Measurements from ENCODE around the gene PIP4K2A. TPM values are rescaled to one million over a fixed set of nuclear protein-coding genes. Genes with fewer than 3 reads are reported as not detected.

PIP4K2A gene
- total and polyA plus RNA-seq, 2 of the 8 experiments (the other 6 are each of a cell fraction or from before 2014, with no cell fraction given), result 19.0 to 60.9 TPM

DNA sequence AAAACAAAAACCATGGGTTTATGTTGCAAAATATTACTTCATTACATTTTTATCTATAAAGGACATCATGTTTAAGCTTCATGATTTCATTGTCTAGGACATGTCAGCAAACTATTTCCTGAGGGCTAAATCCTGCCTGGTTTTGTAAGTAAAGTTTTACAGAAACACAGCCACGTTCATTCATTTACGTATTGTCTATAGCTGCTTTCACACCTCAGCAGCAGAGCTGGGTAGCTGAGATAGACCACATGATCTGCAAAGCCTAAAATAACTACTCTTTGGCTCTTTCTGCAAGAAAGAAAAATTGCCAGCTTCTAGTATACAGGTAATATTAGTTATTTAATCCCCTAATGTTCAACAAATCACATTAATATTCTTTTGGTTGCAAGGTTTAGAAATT, 12.7 kb upstream of the PIP4K2A start:
- H3K23me2 ChIP-seq (ENCODE audit: low read depth, low read length), result no peaks in the 10 kb centered on the region
- H3K79me2 ChIP-seq (ENCODE audit: control insufficient read depth in 1 of 2, insufficient read depth in 2 of 2, low read length in 2 of 2), result no peaks in the 10 kb centered on the region
- no peak for DNase-seq (ENCODE audit: low read depth in 1 of 2, low spot score in 2 of 2)
- H4K20me1 ChIP-seq (replicated peaks in 1 of 2; ENCODE audit: control insufficient read depth in 1 of 2, insufficient read depth in 2 of 2, low read length in 2 of 2), result no peaks in the 10 kb centered on the region
- H4K8ac ChIP-seq (ENCODE audit: extremely low read depth, insufficient read depth, low read length), result no peak overlapping the region
- no peaks in the 10 kb centered on the region for H3K27me3 ChIP-seq (replicated peaks in 1 of 4; ENCODE audit: control insufficient read depth in 3 of 4, extremely low read depth in 1 of 4, insufficient read depth in 3 of 4, low read length in 3 of 4)
- no peak overlapping the region for H2BK12ac ChIP-seq (ENCODE audit: low read depth, low read length)
- TF ChIP-seq GABPA (IDR thresholded peaks at IDR 0.05; ENCODE audit: borderline replicate concordance, insufficient read depth, low read length), result no peak
- no peak for TF ChIP-seq GTF2F1 (IDR thresholded peaks at IDR 0.05; ENCODE audit: borderline replicate concordance, low read depth, low read length)
- no peak for TF ChIP-seq FOSL1 (IDR thresholded peaks at IDR 0.05; ENCODE audit: insufficient read depth, low read depth, low read length)
- TF ChIP-seq, protein P1, sequence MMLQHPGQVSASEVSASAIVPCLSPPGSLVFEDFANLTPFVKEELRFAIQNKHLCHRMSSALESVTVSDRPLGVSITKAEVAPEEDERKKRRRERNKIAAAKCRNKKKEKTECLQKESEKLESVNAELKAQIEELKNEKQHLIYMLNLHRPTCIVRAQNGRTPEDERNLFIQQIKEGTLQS (IDR thresholded peaks at IDR 0.05; ENCODE audit: insufficient read depth, low read depth, low read length), result no peak
- no peak overlapping the region for H3K4me2 ChIP-seq (ENCODE audit: insufficient read depth in 1 of 2, low read depth in 2 of 2, low read length in 2 of 2)
- no peak overlapping the region for H2BK5ac ChIP-seq (ENCODE audit: low read depth, low read length)
- H3K18ac ChIP-seq (ENCODE audit: extremely low read depth, low read length), result no peak overlapping the region
- no peak overlapping the region for H3K56ac ChIP-seq (replicated peaks; ENCODE audit: insufficient read length, low read depth, low read length)
- H3K4me3 ChIP-seq (ENCODE audit: extremely low read depth in 1 of 4, insufficient read depth in 2 of 4, low read depth in 3 of 4, low read length in 4 of 4), result no peak overlapping the region
- FAIRE-seq, result no peak
- WGBS, 2 experiments (ENCODE audit: extremely low coverage in 1 of 2, insufficient coverage in 1 of 2, insufficient read length in 1 of 2, insufficient replicate concordance in 2 of 2, low coverage in 1 of 2, low lambda C conversion rate in 2 of 2, missing lambda C conversion rate in 1 of 2), result 67% methylated on average over 2 of the region's 2 CpGs; no CpG with 5 or more reads in 1 of the 2 experiments
- H2BK120ac ChIP-seq (replicated peaks; ENCODE audit: low read depth, low read length), result no peak overlapping the region
- no peak overlapping the region for H3K14ac ChIP-seq (ENCODE audit: insufficient read length)
- H3K27ac ChIP-seq (ENCODE audit: low read depth, low read length), result no peak overlapping the region
- POLR2A ChIA-PET (ENCODE audit: partially characterized antibody), result no interaction called here
- H3K9me3 ChIP-seq (ENCODE audit: insufficient read depth in 2 of 2, low read depth in 1 of 2, low read length in 1 of 2), result no peaks in the 10 kb centered on the region
- no peak overlapping the region for H4K91ac ChIP-seq (replicated peaks; ENCODE audit: insufficient read length, low read length)
- no peak overlapping the region for H2AFZ ChIP-seq (ENCODE audit: low read length)
- no peaks in the 10 kb centered on the region for H3K36me3 ChIP-seq (ENCODE audit: control insufficient read depth in 2 of 4, insufficient read depth in 4 of 4, low read length in 3 of 4)
- no peak overlapping the region for H2BK20ac ChIP-seq (ENCODE audit: low read length)
- H2AK5ac ChIP-seq (ENCODE audit: low read depth, low read length), result no peak overlapping the region
- CTCF ChIA-PET (ENCODE audit: partially characterized antibody), result interaction anchor here (0.8 to 1.4 kb wide), 2 partner anchors 58 to 262 kb away, joined by 3 read pairs; no protein-coding TSS in a partner anchor
- H2BK15ac ChIP-seq (ENCODE audit: low read length), result no peak overlapping the region
- H3K23ac ChIP-seq (ENCODE audit: insufficient read length), result no peak overlapping the region
- no peak overlapping the region for H3K9ac ChIP-seq (replicated peaks in 1 of 4; ENCODE audit: extremely low read depth in 1 of 4, low read depth in 3 of 4, low read length in 3 of 4)
- no peak overlapping the region for H4K5ac ChIP-seq (ENCODE audit: insufficient read length, low read depth, low read length)
- H3K4ac ChIP-seq (replicated peaks; ENCODE audit: insufficient read length, low read depth, low read length), result no peak overlapping the region
- no peaks in the 10 kb centered on the region for H3K79me1 ChIP-seq (ENCODE audit: low read depth, low read length)
- no peaks in the 10 kb centered on the region for H3K4me1 ChIP-seq (replicated peaks in 1 of 4; ENCODE audit: control insufficient read depth in 3 of 4, insufficient read depth in 4 of 4, low read length in 3 of 4)

Measured in H1 (cell line).